Loucy (cell line): ENCODE measurements around the gene BIK.

Experiments
- EZH2phosphoT487 ChIP-seq: fragments of 200-600 bp; IDR thresholded peaks from 2 replicates; pipeline ENCODE4 v1.6.1; 2018; ENCODE audit warnings: antibody characterized with exemption, mild to moderate bottlenecking, moderate library complexity, borderline replicate concordance
- TF ChIP-seq, protein P1 (sequence below): fragments of 200-600 bp; sonication (generic); conservative IDR thresholded peaks from 2 replicates; pipeline ENCODE4 v1.5.1; 2014; ENCODE audit warnings: mild to moderate bottlenecking, antibody characterized with exemption, low read length

DNA sequence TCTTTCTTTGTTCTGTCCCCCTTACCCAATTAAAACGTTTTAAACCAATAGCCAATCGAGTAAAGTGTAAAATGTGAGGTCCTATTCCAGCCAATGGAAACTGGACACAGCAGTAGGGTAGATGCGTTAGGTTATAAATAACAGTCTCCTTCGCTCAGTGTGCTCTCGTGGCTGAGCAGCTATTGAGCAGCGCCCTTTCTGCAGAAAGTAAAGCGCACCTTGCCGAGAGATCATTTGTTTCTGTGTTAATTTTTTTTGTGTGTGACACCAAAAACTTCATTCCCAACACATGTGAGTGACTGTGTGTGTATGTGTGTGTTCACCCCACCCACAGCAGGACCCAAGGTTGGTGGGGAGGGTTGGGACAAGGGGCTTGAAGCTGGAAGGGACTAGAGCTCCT is 14.1 kb upstream of the BIK start:
- TF ChIP-seq, protein P1, sequence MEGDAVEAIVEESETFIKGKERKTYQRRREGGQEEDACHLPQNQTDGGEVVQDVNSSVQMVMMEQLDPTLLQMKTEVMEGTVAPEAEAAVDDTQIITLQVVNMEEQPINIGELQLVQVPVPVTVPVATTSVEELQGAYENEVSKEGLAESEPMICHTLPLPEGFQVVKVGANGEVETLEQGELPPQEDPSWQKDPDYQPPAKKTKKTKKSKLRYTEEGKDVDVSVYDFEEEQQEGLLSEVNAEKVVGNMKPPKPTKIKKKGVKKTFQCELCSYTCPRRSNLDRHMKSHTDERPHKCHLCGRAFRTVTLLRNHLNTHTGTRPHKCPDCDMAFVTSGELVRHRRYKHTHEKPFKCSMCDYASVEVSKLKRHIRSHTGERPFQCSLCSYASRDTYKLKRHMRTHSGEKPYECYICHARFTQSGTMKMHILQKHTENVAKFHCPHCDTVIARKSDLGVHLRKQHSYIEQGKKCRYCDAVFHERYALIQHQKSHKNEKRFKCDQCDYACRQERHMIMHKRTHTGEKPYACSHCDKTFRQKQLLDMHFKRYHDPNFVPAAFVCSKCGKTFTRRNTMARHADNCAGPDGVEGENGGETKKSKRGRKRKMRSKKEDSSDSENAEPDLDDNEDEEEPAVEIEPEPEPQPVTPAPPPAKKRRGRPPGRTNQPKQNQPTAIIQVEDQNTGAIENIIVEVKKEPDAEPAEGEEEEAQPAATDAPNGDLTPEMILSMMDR, result no peak
- no peak for TF ChIP-seq EZH2phosphoT487
